A549 (cell line): ENCODE results near the gene LAMB3. TPM values are rescaled to one million over a fixed set of nuclear protein-coding genes. Genes with fewer than 3 reads are reported as not detected.

Experiments
- ATAC-seq, 2 experiments: fragments of 200-7000 bp in 1 of 2; fragments of >200 bp in 1 of 2; cut with Nextera tagmentation in 1 of 2; cut with Tn5 transposase in 1 of 2; 3 replicates each; pipeline versions ENCODE4 v1.8.0 to v1.9.1; 2018 to 2020; ENCODE audit warnings: mild to moderate bottlenecking in 1 of 2, moderate library complexity in 1 of 2
- CTCF ChIA-PET: fragments of 300-600 bp; sonication (Branson Sonifier 250); formaldehyde crosslinking; extraction: SDS; loops from one replicate; lab custom pipeline; 2021; ENCODE audit warnings: antibody characterized with exemption, inconsistent platforms; lab: Yijun Ruan, JAX
- POLR2A ChIA-PET: fragments of 350-600 bp; formaldehyde crosslinking; extraction: SDS; loops from one replicate; lab custom pipeline; 2021; ENCODE audit warnings: antibody characterized with exemption, inconsistent platforms; lab: Yijun Ruan, JAX
- DNase-seq, 2 experiments: peaks; one replicate each; pipeline versions ENCODE4 v3.0.0 to v3.0.0-alpha.2; 2011 to 2016; ENCODE audit warnings: low read depth in 1 of 2, low spot score in 1 of 2
- FAIRE-seq: peaks from 2 replicates; lab custom pipeline; 2011; peaks lifted over from hg19 to GRCh38; lab: Jason Lieb, UNC
- H3K27ac ChIP-seq, 2 experiments: fragments of >200 bp; sonication (Bioruptor Twin); formaldehyde crosslinking; 3 replicates each; pipeline ENCODE4 v1.5.1; 2016 to 2017
- H3K4me1 ChIP-seq: fragments of >200 bp; sonication (Bioruptor Twin); formaldehyde crosslinking; 3 replicates; pipeline ENCODE4 v1.6.1; 2016
- H3K4me2 ChIP-seq: fragments of >200 bp; sonication (Bioruptor Twin); formaldehyde crosslinking; 3 replicates; pipeline ENCODE4 v1.6.1; 2016
- H3K4me3 ChIP-seq: fragments of >200 bp; sonication (Bioruptor Twin); formaldehyde crosslinking; 3 replicates; pipeline ENCODE4 v1.5.1; 2016
- H3K9me3 ChIP-seq: fragments of >200 bp; sonication (Bioruptor Twin); formaldehyde crosslinking; 3 replicates; pipeline ENCODE4 v1.6.1; 2016
- CEBPB ChIP-seq, 2 experiments: fragments of >200 bp in 1 of 2; sonication (Bioruptor Twin) in 1 of 2; formaldehyde crosslinking in 1 of 2; IDR thresholded peaks; 2 replicates each; pipeline ENCODE4 v1.6.1; 2012 to 2016
- CHD2 ChIP-seq: fragments of 150-350 bp; IDR thresholded peaks from 2 replicates; pipeline ENCODE4 v1.6.1; 2014; ENCODE audit warnings: low read length; ENCODE audit not compliant: partially characterized antibody
- HDAC2 ChIP-seq: fragments of 200-600 bp; sonication (generic); IDR thresholded peaks from 2 replicates; pipeline ENCODE4 v1.6.1; 2016
- HOXB5 ChIP-seq: fragments of 250-450 bp; sonication (Bioruptor Pico); IDR thresholded peaks from 2 replicates; pipeline ENCODE4 v1.5.0; 2020; ENCODE audit warnings: mild to moderate bottlenecking, moderate library complexity
- KDM1A ChIP-seq: fragments of 200-600 bp; sonication (generic); IDR thresholded peaks from 2 replicates; pipeline ENCODE4 v1.6.1; 2016; ENCODE audit warnings: low read depth, mild to moderate bottlenecking
- MAFK ChIP-seq: fragments of 450-650 bp; IDR thresholded peaks from 2 replicates; pipeline ENCODE4 v1.6.1; 2014; ENCODE audit not compliant: partially characterized antibody
- MYC ChIP-seq: IDR thresholded peaks from 2 replicates; pipeline ENCODE4 v1.6.1; 2012; ENCODE audit warnings: mild to moderate bottlenecking, inconsistent platforms, low read length, improper control_type of control experiment, borderline replicate concordance
- NPAS2 ChIP-seq: fragments of 250-450 bp; sonication (Bioruptor Pico); IDR thresholded peaks from 2 replicates; pipeline ENCODE4 v1.8.0; 2022; ENCODE audit warnings: mild to moderate bottlenecking, moderate library complexity, borderline replicate concordance
- NR3C1 ChIP-seq: fragments of >200 bp; sonication (Bioruptor Twin); formaldehyde crosslinking; IDR thresholded peaks from 3 replicates; pipeline ENCODE4 v1.6.1; 2017
- PHF8 ChIP-seq: fragments of 200-600 bp; sonication (generic); IDR thresholded peaks from 2 replicates; pipeline ENCODE4 v1.6.1; 2016; ENCODE audit warnings: low read depth, mild to moderate bottlenecking, antibody characterized with exemption, moderate library complexity, borderline replicate concordance
- POLR2A ChIP-seq: IDR thresholded peaks from 2 replicates; pipeline ENCODE4 v1.6.1; 2012; ENCODE audit warnings: mild to moderate bottlenecking, low read length
- RCOR1 ChIP-seq: fragments of 150-350 bp; IDR thresholded peaks from 2 replicates; pipeline ENCODE4 v1.6.1; 2014; ENCODE audit warnings: antibody characterized with exemption, low read length, low read depth
- RFX5 ChIP-seq: fragments of 450-650 bp; IDR thresholded peaks from 2 replicates; pipeline ENCODE4 v1.7.1; 2014; ENCODE audit warnings: antibody characterized with exemption, mild to moderate bottlenecking, moderate library complexity
- TFCP2L1 ChIP-seq: fragments of 250-450 bp; sonication (Bioruptor Pico); IDR thresholded peaks from 2 replicates; pipeline ENCODE4 v1.5.0; 2021; ENCODE audit warnings: mild to moderate bottlenecking
- TP53 ChIP-seq: fragments of 250-450 bp; sonication (Bioruptor Pico); IDR thresholded peaks from 2 replicates; pipeline ENCODE4 v1.5.0; 2021; ENCODE audit warnings: mild to moderate bottlenecking, moderate library complexity
- ZNF302 ChIP-seq: fragments of 250-450 bp; sonication (Bioruptor Pico); IDR thresholded peaks from 2 replicates; pipeline ENCODE4 v1.9.0; 2021; ENCODE audit warnings: inconsistent platforms, mild to moderate bottlenecking, moderate library complexity
- ZSCAN20 ChIP-seq: fragments of 250-450 bp; sonication (Bioruptor Pico); IDR thresholded peaks from 2 replicates; pipeline ENCODE4 v1.8.0; 2022; ENCODE audit warnings: mild to moderate bottlenecking, moderate library complexity
- WGBS: methylation state at CpG from one replicate; pipeline ENCODE4 v1.1.6; 2017; ENCODE audit errors: missing lambda C conversion rate; 5-methylcytosine and 5-hydroxymethylcytosine counted together
- polyA plus RNA-seq, 4 experiments: library from polyadenylated mRNA; depleted of rRNA in 3 of 4; stranded (reverse); fragments of >200 nt; fragmentation: RNase III in 1 of 4; extraction: RNeasy Plus Mini Kit Qiagen cat#74134 plus additional on column Dnase treatment in 1 of 4; gene quantifications; 2 replicates in 3 of 4; 3 replicates in 1 of 4; pipeline ENCODE4 v1.2.3, GENCODE V29; 2011 to 2017
- TF ChIP-seq, protein P1 (sequence below): IDR thresholded peaks from 2 replicates; pipeline ENCODE4 v1.6.1; 2012
- TF ChIP-seq, protein P2 (sequence below): fragments of >200 bp; sonication (Bioruptor Twin); formaldehyde crosslinking; IDR thresholded peaks from 3 replicates; pipeline ENCODE4 v1.6.1; 2016
- TF ChIP-seq, protein P3 (sequence below): fragments of 200-600 bp; sonication (generic); IDR thresholded peaks from 2 replicates; pipeline ENCODE4 v1.6.1; 2016; ENCODE audit warnings: antibody characterized with exemption, mild to moderate bottlenecking, moderate library complexity

LAMB3 gene
- polyA plus RNA-seq, 2 of the 4 experiments (the other 2 are of a cell fraction): 7.3 to 9.1 TPM

DNA sequence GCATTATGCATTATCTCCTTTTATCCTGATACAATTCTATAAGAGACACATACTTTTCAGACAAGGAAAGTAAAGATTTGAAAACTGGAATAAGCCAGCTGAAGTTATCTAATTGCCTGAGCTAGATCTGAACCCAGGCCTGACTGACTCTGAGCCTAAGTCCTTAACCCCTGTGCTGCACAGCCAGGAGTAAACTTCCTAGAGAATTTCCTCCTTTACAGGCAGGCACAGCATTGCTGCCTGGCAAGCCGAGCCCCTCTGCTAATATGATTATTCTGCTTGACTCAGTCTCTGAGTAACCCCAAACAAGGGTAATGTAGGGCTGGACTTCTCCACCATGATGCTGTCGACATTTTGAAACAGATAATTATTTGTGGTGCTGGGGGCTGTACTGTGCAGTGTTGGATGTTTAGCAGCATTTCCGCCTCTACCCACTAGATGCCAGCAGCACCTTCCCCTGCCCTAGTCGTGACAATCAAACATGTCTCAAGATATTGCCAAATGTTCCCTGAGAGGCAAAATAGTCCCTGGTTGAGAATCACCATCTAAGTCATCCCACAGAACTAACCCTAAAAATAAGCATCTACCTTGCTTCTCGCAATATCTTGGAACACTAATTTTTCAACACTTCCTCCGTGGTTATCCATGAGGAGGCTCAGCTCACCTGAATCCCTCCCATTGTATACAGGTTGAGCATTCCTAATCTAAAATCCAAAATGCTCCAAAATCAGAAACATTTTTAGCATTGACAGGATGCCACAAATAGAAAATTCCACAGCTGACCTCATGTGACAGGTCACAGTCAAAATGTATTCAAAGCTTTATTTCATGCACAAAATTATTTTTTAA lies 50.2 kb downstream of the LAMB3 start (continued):
- no peak for TF ChIP-seq PHF8

DNA sequence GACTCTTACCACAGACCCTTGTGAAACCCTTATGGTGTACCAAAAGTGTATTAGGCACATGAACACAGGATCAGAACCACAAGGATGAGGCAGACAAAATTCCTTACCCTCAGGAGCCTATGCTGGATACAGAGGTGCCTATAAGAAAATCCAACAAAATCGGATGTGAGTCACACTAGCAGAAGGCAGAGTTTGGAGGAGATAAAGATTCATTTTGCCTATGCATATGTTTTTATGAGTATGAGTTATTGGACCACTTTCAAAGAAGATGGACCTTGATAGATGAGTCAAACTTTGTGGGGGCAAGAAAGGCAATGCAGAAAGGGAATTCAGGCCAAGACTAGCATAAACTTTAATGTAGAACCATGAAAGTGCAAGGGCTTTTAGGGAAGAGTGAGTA lies 51.7 kb downstream of the LAMB3 start:
- ATAC-seq (no peak), DNase-seq (no peak), FAIRE-seq (no peak)
- WGBS: 4% methylated on average over 1 of the region's 1 CpG
- no peak overlapping the region for H3K4me3 ChIP-seq
- CTCF ChIA-PET: interaction anchor here (1.0 to 5.1 kb wide), 8 partner anchors 24 to 147 kb away, joined by 3 to 32 read pairs (median 5); no protein-coding TSS in a partner anchor
- H3K4me1 ChIP-seq: peaks cover 10% of the 10 kb centered on the region
- H3K27ac ChIP-seq: no peak overlapping the region
- no peak overlapping the region for H3K4me2 ChIP-seq
- POLR2A ChIA-PET: interaction anchor here (0.7 kb wide), 1 partner anchor 92 kb away, joined by 3 read pairs; no protein-coding TSS in a partner anchor
- TF ChIP-seq ZNF302 (CRISPR knock-in tag) (no peak), CHD2 (no peak), ZSCAN20 (no peak), KDM1A (no peak), TFCP2L1 (CRISPR knock-in tag) (no peak), CEBPB (IDR thresholded peaks at IDR 0.05) (no peak), TP53 (no peak), POLR2A (no peak), NR3C1 (no peak)
- H3K9me3 ChIP-seq: no peaks in the 10 kb centered on the region

DNA sequence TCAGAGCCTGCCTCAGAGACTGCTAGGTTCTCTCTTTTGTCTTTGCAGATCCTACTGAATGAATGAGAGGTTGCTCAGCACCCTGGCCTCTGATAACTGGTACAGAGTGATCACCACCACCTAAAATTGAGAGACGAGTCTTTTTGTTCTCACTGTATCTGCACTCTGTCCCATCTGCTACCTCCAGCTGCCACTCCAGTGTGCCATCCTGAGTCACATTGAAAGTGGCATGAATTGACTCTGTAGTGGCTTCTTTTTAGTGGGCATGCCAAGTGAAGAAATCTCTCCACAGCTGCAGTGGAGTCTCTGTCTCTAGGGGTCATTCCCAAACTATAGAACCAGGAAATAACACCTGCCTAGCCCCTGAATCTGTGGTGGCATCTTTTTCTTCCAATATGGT lies 54.0 kb downstream of the LAMB3 start:
- DNase-seq (no peak), FAIRE-seq (no peak), ATAC-seq (no peak)
- H3K4me2 ChIP-seq: no peak overlapping the region
- TF ChIP-seq RFX5 (no peak), MYC (no peak), HDAC2 (no peak), HOXB5 (CRISPR knock-in tag) (no peak), RCOR1 (no peak), MAFK (no peak), NR3C1 (no peak), NPAS2 (CRISPR knock-in tag) (no peak)
- TF ChIP-seq, protein P1, sequence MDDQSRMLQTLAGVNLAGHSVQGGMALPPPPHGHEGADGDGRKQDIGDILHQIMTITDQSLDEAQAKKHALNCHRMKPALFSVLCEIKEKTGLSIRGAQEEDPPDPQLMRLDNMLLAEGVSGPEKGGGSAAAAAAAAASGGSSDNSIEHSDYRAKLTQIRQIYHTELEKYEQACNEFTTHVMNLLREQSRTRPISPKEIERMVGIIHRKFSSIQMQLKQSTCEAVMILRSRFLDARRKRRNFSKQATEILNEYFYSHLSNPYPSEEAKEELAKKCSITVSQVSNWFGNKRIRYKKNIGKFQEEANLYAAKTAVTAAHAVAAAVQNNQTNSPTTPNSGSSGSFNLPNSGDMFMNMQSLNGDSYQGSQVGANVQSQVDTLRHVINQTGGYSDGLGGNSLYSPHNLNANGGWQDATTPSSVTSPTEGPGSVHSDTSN: no peak
- TF ChIP-seq, protein P2, sequence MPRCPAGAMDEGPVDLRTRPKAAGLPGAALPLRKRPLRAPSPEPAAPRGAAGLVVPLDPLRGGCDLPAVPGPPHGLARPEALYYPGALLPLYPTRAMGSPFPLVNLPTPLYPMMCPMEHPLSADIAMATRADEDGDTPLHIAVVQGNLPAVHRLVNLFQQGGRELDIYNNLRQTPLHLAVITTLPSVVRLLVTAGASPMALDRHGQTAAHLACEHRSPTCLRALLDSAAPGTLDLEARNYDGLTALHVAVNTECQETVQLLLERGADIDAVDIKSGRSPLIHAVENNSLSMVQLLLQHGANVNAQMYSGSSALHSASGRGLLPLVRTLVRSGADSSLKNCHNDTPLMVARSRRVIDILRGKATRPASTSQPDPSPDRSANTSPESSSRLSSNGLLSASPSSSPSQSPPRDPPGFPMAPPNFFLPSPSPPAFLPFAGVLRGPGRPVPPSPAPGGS: no peak
- TF ChIP-seq, protein P3, sequence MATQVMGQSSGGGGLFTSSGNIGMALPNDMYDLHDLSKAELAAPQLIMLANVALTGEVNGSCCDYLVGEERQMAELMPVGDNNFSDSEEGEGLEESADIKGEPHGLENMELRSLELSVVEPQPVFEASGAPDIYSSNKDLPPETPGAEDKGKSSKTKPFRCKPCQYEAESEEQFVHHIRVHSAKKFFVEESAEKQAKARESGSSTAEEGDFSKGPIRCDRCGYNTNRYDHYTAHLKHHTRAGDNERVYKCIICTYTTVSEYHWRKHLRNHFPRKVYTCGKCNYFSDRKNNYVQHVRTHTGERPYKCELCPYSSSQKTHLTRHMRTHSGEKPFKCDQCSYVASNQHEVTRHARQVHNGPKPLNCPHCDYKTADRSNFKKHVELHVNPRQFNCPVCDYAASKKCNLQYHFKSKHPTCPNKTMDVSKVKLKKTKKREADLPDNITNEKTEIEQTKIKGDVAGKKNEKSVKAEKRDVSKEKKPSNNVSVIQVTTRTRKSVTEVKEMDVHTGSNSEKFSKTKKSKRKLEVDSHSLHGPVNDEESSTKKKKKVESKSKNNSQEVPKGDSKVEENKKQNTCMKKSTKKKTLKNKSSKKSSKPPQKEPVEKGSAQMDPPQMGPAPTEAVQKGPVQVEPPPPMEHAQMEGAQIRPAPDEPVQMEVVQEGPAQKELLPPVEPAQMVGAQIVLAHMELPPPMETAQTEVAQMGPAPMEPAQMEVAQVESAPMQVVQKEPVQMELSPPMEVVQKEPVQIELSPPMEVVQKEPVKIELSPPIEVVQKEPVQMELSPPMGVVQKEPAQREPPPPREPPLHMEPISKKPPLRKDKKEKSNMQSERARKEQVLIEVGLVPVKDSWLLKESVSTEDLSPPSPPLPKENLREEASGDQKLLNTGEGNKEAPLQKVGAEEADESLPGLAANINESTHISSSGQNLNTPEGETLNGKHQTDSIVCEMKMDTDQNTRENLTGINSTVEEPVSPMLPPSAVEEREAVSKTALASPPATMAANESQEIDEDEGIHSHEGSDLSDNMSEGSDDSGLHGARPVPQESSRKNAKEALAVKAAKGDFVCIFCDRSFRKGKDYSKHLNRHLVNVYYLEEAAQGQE: no peak
- H3K4me1 ChIP-seq: peaks cover 10% of the 10 kb centered on the region
- no peak overlapping the region for H3K27ac ChIP-seq
- no peak overlapping the region for H3K4me3 ChIP-seq
- ChIA-PET CTCF (interaction anchor here (0.9 to 5.5 kb wide), 6 partner anchors 19 to 308 kb away, joined by 3 to 23 read pairs (median 4); no protein-coding TSS in a partner anchor), POLR2A (no interaction called here)
- 36% methylated on average over 1 of the region's 1 CpG for WGBS
- no peaks in the 10 kb centered on the region for H3K9me3 ChIP-seq
